Measurements from ENCODE around the gene PPHLN1. TPM values are rescaled to one million over a fixed set of nuclear protein-coding genes. Genes with fewer than 3 reads are reported as not detected.

Gene PPHLN1
- total RNA-seq, 1 donor from 2014 or later = 41.8 TPM

DNA sequence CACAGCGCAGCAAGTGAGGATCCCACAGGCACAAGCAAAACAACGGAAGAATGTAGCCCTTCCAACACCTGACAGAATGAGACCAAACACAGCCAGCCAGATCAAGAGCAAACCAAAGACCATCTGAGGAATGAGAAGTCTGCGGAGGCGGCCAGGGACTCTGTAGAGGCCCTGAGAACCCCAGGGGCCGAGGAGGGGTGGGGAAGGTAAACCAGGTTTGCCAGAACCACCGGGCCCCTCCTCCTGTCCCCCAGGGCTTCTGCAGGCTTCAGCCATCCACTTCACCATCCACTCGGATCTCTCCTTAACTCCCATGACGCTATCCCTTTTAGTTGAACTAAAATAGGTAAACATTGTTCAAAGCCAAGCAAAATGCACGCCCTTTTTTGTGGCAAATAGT, 37.4 kb upstream of the PPHLN1 start:
- no peaks in the 10 kb centered on the region for H3K27me3 ChIP-seq
- intact Hi-C loops (cut with DNase I) = no loop called here
- DNase-seq (no peak), ATAC-seq (peak; percentile 39)
- no peaks in the 10 kb centered on the region for H3K9me3 ChIP-seq
- no peak overlapping the region for H3K4me3 ChIP-seq
- no peaks in the 10 kb centered on the region for H3K36me3 ChIP-seq
- no peak overlapping the region for H3K27ac ChIP-seq
- no peaks in the 10 kb centered on the region for H3K4me1 ChIP-seq
- no peak for TF ChIP-seq CTCF (IDR thresholded peaks at IDR 0.05)

- no peak for TF ChIP-seq CTCF (IDR thresholded peaks at IDR 0.05)
- ATAC-seq = no peak
- intact Hi-C loops (cut with DNase I) = no loop called here
Observed at GRCh38 chr12:42291680-42292079, 34.3 kb upstream of the PPHLN1 start.

GRCh38 chr12:42296503-42297109, 29.4 kb upstream of the PPHLN1 start:
- no peaks in the 10 kb centered on the region for H3K9me3 ChIP-seq
- DNase-seq (no peak), ATAC-seq (no peak)
- H3K27ac ChIP-seq = no peak overlapping the region
- no peaks in the 10 kb centered on the region for H3K27me3 ChIP-seq
- TF ChIP-seq CTCF (IDR thresholded peaks at IDR 0.05) = peak; percentile 30
- intact Hi-C loops (cut with DNase I) = no loop called here
- H3K4me3 ChIP-seq = no peak overlapping the region
- H3K36me3 ChIP-seq = no peaks in the 10 kb centered on the region
- no peaks in the 10 kb centered on the region for H3K4me1 ChIP-seq

More at GRCh38 chr12:42291680-42292079, 34.3 kb upstream of the PPHLN1 start:
- Histone ChIP-seq H3K4me3 (no peak overlapping the region), H3K27me3 (no peaks in the 10 kb centered on the region), H3K4me1 (no peaks in the 10 kb centered on the region), H3K9me3 (no peaks in the 10 kb centered on the region), H3K36me3 (no peaks in the 10 kb centered on the region), H3K27ac (no peak overlapping the region)
- DNase-seq = no peak

DNA sequence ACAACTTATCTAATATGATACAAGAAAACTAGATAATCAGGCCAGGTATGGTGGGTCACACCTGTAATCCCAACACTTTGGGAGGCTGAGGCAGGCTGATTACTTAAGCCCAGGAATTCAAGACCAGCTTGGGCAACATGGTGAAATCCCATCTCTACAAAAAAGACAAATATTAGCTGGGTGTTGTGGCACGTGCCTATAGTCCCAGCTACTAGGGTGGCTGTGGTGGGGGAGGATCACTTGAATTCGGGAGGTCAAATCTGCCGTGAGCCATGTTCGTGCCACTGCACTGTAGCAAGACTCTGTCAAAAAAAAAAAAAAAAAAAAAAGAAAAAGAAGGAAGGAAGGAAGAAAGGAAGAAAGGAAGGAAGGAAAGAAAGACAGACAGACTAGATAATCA, 27.1 kb upstream of the PPHLN1 start:
- TF ChIP-seq CTCF (IDR thresholded peaks at IDR 0.05) = no peak
- intact Hi-C loops (cut with DNase I) = no loop called here
- no peak for ATAC-seq
- no peak for DNase-seq
- Histone ChIP-seq H3K9me3 (no peaks in the 10 kb centered on the region), H3K27me3 (no peaks in the 10 kb centered on the region), H3K4me3 (no peak overlapping the region), H3K27ac (no peak overlapping the region), H3K4me1 (no peaks in the 10 kb centered on the region), H3K36me3 (no peaks in the 10 kb centered on the region)

GRCh38 chr12:42299392-42300308, 26.3 kb upstream of the PPHLN1 start:
- intact Hi-C loops (cut with DNase I) = no loop called here
- Histone ChIP-seq H3K27ac (no peak overlapping the region), H3K4me3 (no peak overlapping the region), H3K36me3 (no peaks in the 10 kb centered on the region), H3K4me1 (no peaks in the 10 kb centered on the region), H3K27me3 (no peaks in the 10 kb centered on the region), H3K9me3 (no peaks in the 10 kb centered on the region)
- DNase-seq = no peak
- TF ChIP-seq CTCF (IDR thresholded peaks at IDR 0.05) = no peak
- no peak for ATAC-seq
